NCI-H226 (cell line): ENCODE results near the gene UGT1A10.

ENCODE experiments used
- DNase-seq: peaks from one replicate; pipeline ENCODE4 v3.0.0-alpha.2; 2015

The UGT1A10 gene

DNA sequence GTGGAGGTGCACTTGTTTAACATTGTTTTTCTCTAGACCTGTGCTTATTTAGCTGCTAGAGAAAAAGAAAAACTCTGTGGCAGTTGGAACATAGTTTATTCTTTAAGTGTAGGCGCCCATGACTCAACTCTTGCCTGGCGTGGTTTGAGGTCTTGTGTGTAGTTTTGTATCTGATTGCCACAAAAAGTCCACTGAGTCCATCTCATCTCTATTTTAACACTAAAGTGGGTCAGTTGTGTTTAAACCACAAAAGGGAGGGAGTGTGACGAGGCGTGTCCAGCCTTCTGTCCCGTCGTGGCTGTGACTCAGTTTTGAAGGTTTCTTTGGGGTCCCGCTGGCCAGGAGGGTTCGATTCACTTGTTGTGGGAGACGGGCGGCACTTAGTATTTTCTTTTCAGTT is 20.2 kb downstream of the UGT1A10 start:
- DNase-seq = no peak

DNA sequence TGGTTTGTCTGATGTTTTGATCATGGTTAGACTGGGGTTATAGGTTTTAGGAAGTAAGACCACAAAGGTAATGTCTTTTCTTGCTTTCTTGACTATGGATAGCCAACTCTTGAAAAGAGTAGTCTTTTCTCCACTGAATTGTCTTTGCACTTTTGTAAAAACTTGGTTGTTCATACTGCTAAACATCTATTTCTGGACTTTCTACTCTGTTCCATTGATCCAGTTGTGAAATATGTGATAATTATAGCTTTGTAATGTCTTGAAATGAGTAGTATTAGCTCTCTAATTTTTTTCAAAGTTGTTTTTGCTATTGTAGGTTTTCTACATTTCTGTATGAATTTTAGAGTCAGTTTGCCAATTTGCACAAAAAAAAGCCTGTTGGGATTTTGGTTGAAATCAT is 22.4 kb downstream of the UGT1A10 start:
- DNase-seq = no peak

DNA sequence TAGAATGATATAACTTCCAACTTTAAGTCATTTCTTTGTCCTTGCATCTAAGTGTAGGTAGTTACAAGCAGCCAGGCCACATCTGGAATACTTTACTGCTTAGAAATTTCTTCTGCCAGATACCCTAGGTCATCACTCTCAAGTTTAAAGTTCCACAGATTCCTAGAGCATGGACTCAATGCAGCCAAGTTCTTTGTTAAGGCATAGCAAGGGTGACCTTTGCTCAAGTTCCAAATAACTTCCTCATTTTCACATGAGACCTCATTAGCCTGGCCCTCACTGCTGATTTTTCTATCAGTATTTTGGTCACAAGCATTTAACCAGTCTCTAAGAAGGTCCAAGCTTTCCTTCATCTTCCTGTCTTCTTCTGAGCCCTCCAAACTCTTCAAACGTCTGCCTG is 27.7 kb downstream of the UGT1A10 start:
- DNase-seq = no peak

DNA sequence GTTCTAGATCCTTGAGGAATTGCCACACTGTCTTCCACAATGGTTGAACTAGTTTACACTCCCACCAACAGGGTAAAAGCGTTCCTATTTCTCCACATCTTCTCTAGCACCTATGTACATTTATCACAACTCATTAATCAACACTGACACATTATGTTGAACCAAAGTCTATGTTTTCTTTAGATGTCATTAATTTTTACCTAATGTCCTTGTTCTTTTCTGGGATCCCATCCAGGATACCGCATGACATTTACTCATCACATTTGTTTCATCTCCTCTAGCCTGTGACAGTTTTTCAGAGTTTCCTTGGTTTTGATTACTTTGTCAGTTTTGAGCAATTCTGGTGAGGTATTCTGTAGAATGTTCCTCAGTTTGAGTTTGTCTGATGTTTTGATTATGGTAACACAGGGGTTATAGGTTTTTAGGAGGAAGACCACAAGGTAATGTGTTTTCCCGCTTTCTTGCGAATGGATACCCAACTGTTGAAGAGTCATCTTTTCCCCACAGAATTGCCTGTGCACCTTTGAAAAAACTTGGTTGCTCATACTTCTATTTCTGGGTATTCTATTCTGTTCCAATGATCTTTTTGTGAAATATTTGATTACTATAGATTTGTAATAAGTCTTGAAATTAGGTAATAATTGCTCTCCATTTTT is 32.5 kb downstream of the UGT1A10 start:
- DNase-seq = no peak

DNA sequence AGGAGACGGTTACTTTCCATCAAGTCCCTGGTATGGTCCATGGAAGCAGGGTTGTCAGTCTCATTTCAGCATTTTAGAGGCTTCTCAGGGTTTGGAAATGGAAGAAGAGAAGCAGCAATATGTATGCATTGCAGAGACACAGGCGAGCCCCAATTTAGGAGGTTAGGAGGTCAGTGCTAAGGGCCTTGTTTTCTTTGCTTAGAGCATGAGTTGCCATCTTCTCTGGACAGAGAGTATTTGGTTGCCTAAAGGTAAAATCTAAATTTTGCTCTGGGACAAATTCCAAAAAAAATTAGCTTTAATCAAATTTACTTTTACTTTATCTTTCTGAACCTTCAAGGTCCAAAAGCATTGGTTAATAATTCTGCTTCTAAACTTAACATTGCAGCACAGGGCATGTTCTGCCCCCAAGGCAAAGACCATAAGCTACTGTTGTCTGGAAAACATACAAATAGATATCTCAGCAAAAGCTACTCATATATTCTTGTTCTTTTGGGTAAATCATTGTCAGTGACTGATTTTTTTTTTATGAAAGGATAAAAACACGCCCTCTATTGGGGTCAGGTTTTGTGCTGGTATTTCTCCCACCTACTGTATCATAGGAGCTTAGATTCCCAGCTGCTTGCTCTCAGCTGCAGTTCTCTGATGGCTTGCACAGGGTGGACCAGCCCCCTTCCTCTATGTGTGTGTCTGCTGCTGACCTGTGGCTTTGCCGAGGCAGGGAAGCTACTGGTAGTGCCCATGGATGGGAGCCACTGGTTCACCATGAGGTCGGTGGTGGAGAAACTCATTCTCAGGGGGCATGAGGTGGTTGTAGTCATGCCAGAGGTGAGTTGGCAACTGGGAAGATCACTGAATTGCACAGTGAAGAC is 35.3 kb downstream of the UGT1A10 start, which contains the start of gene UGT1A9:
TSS of gene UGT1A9 (plus strand) at position 609 of the 872 bp plus-strand sequence. CDS start at position 646, 37 bp downstream.
- DNase-seq = no peak

DNA sequence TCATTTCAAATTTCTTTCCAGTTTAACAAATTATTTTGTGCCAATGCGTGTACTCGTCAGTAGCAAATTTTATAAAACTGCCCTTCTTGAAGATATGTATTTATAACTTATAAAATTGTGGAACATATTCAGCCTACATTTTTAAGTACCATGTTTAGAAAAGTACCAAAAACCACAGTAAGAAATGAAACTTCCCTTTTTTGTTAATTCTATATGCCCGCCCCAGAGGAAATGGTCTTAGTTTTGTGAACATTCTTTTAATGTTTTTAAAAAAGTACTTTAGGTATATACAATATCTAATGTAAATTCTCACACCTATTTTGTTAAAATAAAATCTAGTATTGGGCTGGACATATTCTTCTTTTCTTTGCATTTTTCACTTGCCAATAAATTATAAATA is 36.6 kb downstream of the UGT1A10 start:
- no peak for DNase-seq

DNA sequence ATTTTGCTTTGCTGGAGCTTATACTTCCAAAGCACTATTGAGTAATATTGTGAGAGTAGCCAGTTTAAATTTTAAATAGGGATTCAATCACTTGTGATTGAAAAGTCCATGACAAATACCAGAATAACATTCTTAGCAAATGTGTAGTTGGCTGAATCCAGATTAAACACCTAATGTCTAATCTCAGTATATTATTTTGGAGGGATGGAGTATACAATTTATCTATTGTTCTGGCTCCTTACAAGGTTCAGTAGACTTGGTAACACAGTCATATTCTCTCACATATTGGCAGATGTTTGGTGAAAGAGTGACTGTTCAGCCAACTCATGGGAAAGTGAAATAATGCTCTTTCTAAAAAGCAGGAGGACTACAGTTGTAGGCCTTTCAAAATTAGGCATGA is 37.6 kb downstream of the UGT1A10 start:
- DNase-seq = no peak

DNA sequence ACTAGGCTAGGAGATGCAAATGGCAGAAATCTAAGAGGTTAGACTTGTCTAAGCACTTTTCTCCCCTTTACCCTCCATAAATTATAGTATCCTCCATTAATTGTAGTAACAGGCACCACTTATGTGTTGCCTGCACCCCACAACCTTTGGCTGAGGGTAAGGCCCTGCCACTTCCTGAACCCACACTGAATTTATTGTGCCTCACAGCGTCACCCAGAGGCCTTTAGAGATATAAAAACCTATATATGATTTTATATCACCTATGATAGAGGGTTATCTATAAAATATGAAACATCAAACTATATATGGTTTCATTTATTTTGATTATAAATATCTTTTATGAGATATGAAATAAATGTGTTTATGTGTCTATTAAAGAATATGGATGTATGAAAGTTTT is 38.1 kb downstream of the UGT1A10 start:
- DNase-seq = no peak

DNA sequence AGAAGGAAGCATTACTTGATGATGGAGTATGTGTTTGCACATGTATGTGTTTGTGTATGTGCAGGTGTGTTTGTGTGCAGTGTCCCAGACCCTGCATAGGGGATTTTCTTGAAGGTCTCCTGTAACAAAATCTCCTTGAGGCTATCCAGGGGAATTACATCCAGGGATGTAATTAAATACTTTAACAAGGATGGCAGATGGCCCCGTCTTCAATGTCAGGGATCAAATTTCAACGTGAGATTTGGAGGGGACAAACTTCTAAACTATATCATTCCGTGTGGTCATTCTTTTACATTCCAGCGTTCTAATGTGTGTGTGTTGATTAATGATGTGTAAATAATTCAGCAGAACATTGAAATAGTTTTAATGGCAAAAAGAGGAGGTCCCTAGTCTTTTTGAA is 38.7 kb downstream of the UGT1A10 start:
- DNase-seq = no peak

DNA sequence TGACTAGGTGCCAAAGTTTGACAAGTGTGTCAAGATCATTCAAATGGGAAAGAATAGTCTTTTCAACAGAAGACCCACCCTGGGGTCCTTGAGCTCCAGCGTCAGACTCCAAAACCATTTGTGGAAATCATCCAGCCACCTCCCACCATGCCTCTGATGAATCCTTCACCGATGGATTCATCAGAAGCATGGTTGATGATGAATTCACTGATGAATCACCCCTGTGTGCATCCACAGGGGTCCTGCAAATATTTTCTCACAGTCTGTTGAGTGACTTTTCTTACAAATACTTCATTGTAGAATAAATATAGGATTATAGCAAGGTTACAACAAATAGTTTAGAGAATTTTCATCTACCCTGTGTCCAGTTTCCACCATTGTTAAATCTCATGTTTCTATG is 39.8 kb downstream of the UGT1A10 start:
- no peak for DNase-seq

DNA sequence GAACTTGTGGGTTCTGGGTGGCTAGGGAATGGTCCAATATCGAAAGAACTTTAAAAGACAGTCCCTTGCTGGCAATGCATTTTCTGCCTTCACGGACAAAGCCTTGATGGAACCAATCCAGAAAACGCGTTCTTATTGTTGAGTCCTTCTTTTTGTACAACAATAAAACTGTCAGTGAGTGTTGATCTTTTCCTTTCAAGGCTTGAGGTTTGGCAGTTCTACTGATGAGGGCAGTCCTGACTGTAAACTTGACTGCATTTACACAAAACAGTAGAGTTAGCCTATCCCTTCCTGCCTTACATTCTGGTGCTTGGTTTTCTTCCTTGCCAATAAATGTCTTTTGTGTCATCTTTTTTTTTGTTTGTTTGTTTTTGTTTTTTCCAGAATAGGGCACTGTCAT is 42.9 kb downstream of the UGT1A10 start:
- DNase-seq = no peak

DNA sequence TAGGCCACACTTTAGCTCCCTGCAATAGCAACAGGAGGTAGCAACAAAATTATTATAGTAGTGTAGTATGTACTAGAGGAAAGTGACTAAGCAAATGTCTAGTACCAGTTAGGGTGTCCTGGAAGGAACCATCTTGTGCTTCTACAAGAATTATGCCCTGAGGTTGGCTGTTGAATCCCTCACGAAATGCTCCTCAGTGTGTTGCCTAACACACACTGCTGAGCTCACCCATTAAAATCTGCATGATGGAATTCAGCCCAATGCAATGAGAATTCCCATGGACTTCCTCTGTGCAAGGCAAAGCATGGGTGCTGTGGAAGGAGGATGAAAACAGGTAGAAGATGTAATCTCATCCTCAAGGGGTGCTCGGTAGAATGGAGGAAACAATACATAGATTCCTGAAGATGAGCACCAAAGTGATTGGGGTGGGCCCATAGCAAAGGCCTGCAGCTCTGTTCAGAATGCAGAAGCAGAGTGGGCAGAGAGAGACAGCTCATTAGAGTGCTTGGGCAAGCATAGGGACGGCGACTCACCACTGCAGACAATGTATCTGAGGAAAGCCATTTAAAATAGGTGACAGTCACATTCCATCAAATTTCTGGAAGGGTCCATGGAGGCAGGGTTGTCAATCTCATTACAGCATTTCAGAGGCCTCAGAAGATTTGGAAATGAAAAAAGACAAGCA is 44.3 kb downstream of the UGT1A10 start:
- DNase-seq = no peak

DNA sequence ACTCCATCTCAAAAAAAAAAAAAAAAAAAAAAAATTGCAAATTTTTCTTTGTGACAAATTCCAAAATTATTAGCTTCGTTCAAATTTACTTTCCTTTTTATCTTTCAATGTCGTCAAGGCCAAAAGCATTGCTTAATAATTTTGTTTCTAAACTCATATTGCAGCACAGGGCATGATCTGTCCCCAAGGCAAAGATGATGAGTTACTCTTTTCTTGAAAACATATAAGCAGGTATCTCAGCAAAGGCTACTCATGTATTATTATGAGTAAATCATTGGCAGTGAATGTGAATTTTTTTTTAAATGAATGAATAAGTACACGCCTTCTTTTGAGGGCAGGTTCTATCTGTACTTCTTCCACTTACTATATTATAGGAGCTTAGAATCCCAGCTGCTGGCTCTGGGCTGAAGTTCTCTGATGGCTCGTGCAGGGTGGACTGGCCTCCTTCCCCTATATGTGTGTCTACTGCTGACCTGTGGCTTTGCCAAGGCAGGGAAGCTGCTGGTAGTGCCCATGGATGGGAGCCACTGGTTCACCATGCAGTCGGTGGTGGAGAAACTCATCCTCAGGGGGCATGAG is 45.4 kb downstream of the UGT1A10 start, which contains the start of gene UGT1A7:
TSS of gene UGT1A7 (plus strand) at position 381 of the 579 bp plus-strand sequence. CDS start at position 418, 37 bp downstream.
- no peak for DNase-seq

DNA sequence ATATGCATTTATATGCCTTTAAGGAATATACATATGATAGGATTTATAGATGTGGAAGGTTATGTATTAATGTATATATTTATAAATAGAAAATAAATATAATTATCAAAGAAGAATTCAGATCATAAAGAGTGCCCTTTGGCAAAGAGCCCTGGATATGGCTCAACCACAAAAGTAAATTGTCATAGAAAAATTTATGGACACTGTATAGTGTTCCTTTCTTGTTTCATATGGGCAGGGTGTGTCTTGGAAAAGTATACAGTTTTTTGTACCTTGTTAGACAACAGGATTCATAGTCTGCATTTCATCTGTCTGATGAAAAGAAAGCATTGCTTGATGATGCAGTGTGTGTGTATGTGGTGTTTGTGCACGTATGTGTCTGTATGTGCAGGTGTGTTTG is 48.4 kb downstream of the UGT1A10 start:
- no peak for DNase-seq

DNA sequence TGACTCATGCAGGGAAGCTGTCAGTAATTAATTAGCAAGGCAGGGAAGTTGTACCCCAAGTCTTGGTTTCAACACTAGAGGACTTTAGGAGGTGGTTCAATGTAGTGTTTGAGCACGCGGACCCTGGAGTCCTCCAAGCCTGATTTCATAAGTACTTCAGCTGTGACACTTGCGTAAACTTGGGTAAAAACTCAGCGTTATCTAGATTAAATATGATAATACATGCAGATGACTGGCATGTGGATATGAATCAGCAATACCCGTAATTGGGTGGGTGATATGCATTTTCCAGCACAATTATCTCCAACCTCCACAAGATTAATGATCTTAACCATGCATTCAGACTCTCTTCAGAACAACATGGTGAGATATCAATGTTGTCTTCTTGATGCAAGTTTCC is 50.7 kb downstream of the UGT1A10 start:
- DNase-seq = no peak

DNA sequence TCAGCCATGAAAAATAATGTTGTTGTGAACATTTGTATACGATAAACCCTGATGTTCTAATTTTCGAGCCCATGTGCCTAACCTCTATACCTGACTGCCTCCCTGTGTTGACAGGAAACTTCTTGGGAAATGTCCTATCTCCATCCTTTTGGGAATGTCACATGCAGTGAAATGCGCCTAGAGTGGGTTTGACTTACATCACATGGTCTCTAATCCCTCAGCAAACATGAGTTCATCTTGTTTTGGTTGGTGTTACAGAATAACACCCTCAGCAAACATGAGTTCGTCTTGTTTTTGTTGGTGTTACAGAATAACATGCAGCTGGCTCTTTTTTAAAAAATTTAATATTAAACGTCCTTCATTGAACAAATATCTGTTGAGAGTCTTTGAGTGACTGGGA is 52.1 kb downstream of the UGT1A10 start:
- no peak for DNase-seq

DNA sequence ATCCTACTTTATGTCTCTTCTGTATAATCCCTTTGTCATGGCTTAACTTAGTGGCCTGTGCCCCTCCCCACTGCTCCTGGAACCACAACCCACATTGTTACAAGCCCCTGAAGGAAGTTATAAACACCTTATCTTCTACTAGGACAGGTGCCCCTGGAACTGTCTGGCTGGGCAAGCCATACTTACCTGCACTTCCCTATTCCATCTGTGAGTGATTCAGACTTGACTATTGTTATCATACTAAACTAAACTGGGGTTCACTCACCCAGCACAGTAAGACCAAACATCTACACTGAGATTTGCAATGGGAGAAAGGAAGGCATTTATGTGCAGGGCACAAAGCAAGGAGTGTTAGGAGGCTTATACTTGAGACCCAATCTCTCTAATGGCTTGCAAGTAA is 52.8 kb downstream of the UGT1A10 start:
- no peak for DNase-seq

DNA sequence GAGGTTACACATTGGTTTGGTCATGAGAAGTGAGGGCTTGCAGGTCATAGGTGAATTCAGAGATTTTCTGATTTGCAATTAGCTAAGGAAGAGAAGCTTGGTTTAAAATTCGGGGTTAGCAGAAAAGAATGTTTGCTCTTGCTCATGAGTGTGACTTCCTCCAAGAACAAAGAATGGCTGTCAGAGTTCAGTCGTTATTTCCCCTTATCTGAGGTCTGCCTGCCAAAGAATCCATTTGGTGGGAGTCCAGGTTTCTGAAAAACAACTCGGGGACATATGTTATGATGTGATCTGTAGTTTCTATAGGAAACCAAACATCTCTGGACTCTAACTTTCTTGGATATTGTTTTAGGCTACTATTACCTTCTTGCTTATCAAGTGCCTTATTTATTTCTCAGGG is 53.3 kb downstream of the UGT1A10 start:
- peak; percentile 23 for DNase-seq

DNA sequence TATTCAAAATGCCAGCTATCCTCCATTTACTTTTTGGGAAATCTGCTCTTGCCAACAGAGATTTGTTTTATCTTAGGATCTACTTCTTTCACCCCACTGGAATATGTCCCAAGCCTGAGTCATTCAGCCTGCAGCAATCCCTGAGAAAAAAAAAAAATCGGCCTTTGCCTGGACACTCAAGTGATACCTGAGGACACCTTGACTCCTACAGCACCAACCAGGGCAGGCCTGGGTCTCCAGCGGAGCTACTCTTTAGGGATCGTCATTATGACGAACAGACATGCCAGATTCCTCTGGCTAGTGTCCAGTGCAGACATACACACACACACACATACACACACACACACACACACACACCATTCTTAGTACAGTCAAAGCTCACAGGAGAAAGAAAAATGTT is 54.2 kb downstream of the UGT1A10 start:
- DNase-seq = peak; percentile 51

DNA sequence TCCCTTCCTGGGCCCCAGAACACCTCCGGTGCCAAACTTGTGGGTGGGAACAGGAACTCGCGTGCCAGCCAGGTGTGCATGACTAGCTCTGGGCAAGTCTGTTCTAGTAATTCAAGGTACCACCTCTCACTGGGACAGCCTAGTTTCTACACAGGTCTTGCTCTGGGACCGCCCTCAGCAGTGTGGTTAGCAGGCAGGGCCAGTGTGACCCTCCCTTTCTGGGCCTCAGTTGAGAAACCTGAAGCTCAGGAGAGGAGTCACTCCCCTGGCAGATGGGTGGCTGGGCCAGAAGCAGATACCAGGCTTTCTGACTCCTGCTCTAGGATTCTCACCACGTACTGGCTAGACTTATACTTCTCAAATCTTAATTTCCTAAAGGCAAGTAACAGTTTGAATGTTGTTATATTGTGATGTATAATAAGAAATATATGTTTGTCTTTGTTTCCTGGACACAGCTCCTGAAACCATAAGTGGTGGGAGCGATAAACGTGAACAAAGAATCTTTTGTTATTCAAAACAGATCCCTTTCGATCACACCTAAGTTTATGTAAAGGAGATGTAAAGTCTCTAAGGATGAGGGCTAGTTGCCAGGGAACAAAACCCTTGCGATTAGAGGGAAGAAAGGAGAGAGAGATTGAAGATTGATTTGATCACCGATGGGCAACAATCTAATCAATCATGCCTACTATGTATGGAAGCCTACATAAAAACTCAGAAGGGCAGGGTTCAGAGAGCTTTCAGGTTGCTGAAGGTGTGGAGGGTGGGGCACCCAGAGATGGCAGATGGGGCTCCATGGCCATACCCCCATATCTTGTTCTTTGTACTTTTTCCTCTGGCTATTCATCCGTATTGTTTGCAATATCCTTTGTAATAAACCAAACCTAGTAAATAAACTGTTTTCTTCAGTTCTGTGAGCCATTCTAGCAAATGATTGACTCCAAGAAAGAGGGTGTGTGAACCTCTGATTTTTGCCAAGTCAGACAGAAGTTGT is 55.5 kb downstream of the UGT1A10 start:
- DNase-seq = no peak

DNA sequence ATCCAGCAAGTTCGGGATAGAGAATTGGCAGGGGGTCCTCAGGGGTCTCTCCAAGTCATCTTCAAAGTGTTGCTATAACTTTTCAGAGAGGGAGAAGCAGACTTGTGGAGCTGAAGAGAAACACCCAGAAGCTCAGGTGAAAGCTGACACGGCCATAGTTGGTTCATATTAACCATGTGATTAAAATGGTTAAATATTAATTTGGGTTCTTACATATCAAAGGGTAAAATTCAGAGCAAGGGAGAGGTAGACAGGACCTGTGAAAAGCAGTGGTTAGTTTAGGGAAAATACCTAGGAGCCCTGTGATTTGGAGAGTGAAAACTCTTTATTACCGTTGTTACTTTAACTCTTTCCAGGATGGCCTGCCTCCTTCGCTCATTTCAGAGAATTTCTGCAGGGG is 56.4 kb downstream of the UGT1A10 start, which contains the start of gene UGT1A6:
TSS of gene UGT1A6 (plus strand) at position 243 of the 400 bp plus-strand sequence. CDS start at position 358, 115 bp downstream.
- DNase-seq = no peak

DNA sequence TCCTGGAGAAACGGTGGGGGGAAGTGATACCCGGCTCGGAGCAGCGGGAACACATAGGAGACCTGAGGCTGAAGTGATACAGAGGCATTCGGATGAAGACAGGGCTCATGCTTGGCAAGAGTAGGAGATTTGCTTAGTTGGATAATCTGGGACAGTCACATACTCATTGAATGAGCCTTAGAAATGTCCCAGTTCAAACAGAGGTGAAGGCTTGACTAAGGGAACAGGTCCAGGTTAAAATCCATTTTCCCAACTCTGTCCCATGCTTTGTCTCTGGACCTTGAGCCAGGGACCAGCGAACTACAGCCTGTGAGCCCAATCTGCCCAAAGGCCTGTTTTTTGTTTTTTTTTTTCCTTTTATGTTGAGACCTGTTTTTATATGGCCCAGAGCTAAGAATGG is 57.7 kb downstream of the UGT1A10 start:
- no peak for DNase-seq
